Naive thymus-derived CD8-positive, alpha-beta T cell (primary cell): ENCODE measurements around the gene SLC19A1. TPM values are rescaled to one million over a fixed set of nuclear protein-coding genes. Genes with fewer than 3 reads are reported as not detected.
"Not testable (repeated sequence)": the region's sequence is repeated elsewhere in the genome, so short reads cannot be mapped to it uniquely, and the experiment has no call there.

Experiments used
- ATAC-seq, 2 donors: fragments of 150-1000 bp; cut with Tn5 transposase in 1 of 2; sonication (Bioruptor Pico), chemical (Tn5 transposase) in 1 of 2; 1 replicate in 1 of 2; 2 replicates in 1 of 2; pipeline ENCODE4 v1.10.0; 2021; ENCODE audit warnings: mild to moderate bottlenecking in 2 of 2, moderate library complexity in 2 of 2
- POLR2A ChIA-PET: fragments of 350-600 bp; sonication (Branson Sonifier 250); formaldehyde crosslinking; loops from one replicate; lab custom pipeline; 2021; ENCODE audit warnings: antibody characterized with exemption; lab: Charles Lee
- DNase-seq, 10 donors: peaks; one replicate each; pipeline versions ENCODE4 v3.0.0 to v3.0.0-alpha.2; 2020 to 2022
- H3K27ac Mint-ChIP-seq, 10 donors: one replicate each; pipeline ENCODE4 v1.8.0; 2020 to 2022; ENCODE audit warnings: mild to moderate bottlenecking in 10 of 10, mixed read lengths in 10 of 10, moderate library complexity in 4 of 10, inconsistent platforms in 1 of 10
- H3K27me3 Mint-ChIP-seq, 5 donors: one replicate each; pipeline ENCODE4 v1.8.0; 2021 to 2022; ENCODE audit warnings: mixed read lengths in 5 of 5
- H3K36me3 Mint-ChIP-seq, 3 donors: one replicate each; pipeline ENCODE4 v1.8.0; 2020 to 2022; ENCODE audit warnings: mixed read lengths in 3 of 3, mild to moderate bottlenecking in 2 of 3, inconsistent platforms in 1 of 3
- H3K4me1 Mint-ChIP-seq, 4 donors: one replicate each; pipeline ENCODE4 v1.8.0; 2021 to 2022; ENCODE audit warnings: mixed read lengths in 4 of 4
- H3K4me3 Mint-ChIP-seq, 10 donors: one replicate each; pipeline ENCODE4 v1.8.0; 2020 to 2022; ENCODE audit warnings: mild to moderate bottlenecking in 10 of 10, mixed read lengths in 10 of 10, moderate library complexity in 6 of 10, inconsistent platforms in 1 of 10
- H3K9me3 Mint-ChIP-seq, 9 donors: one replicate each; pipeline ENCODE4 v1.8.0; 2020 to 2022; ENCODE audit warnings: mixed read lengths in 9 of 9, mild to moderate bottlenecking in 3 of 9, inconsistent platforms in 1 of 9, moderate library complexity in 1 of 9
- polyA plus RNA-seq, 3 donors: library from polyadenylated mRNA; unstranded; fragments of 300-500 nt; fragmentation: Illumina TruSeq; gene quantifications; one replicate each; pipeline ENCODE4 v1.2.3, GENCODE V29; 2021
- total RNA-seq, 8 experiments: library from RNA in 2 of 8; stranded (reverse) in 2 of 8; gene quantifications; one replicate each; pipeline ENCODE4 v1.2.3 and lab custom pipeline; 2021 to 2026

SLC19A1 gene
- total and polyA plus RNA-seq, 5 experiments from 2014 or later: 4.6 to 14.4 (median 10.2) TPM

DNA sequence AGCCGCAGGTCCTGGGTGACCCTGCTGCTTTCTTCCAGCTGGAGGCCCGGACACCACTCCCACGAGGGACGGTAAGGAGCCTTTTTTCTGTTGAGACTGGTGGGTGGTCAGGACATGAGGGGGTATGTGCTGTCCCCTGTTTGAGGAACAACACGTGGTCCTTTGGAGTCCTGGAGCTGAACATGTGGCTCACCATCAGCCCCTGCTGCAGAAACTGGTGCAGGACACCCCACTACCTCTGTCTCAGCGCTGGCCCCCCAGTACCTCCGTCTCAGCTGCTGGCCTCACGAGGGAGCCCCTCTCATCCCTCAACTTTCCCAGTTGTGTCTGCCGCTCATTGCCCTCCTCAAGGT is 34.7 kb downstream of the SLC19A1 start:
- DNase-seq (peak in 1 of 10 donors; percentile 1), ATAC-seq (no peak)
- H3K4me3 Mint-ChIP-seq: no peak overlapping the region
- peak overlapping the region in 2 of 10 donors; percentile 29 to 75 for H3K27ac Mint-ChIP-seq
- no peaks in the 10 kb centered on the region for H3K4me1 Mint-ChIP-seq
- no peaks in the 10 kb centered on the region for H3K36me3 Mint-ChIP-seq
- H3K27me3 Mint-ChIP-seq: no peaks in the 10 kb centered on the region
- POLR2A ChIA-PET: no interaction called here
- peaks cover 0 to 2% (median 0%) of the 10 kb centered on the region in 9 donors for H3K9me3 Mint-ChIP-seq

GRCh38 chr21:45506836-45507522 is 35.3 kb downstream of the SLC19A1 start:
- no peak overlapping the region for H3K27ac Mint-ChIP-seq
- H3K9me3 Mint-ChIP-seq: peaks cover 0 to 2% (median 0%) of the 10 kb centered on the region in 9 donors
- H3K4me3 Mint-ChIP-seq: no peak overlapping the region
- DNase-seq: peak in 2 of 10 donors; percentile 2 to 53
- H3K36me3 Mint-ChIP-seq: no peaks in the 10 kb centered on the region
- POLR2A ChIA-PET: no interaction called here
- no peak for ATAC-seq
- no peaks in the 10 kb centered on the region for H3K4me1 Mint-ChIP-seq
- no peaks in the 10 kb centered on the region for H3K27me3 Mint-ChIP-seq

DNA sequence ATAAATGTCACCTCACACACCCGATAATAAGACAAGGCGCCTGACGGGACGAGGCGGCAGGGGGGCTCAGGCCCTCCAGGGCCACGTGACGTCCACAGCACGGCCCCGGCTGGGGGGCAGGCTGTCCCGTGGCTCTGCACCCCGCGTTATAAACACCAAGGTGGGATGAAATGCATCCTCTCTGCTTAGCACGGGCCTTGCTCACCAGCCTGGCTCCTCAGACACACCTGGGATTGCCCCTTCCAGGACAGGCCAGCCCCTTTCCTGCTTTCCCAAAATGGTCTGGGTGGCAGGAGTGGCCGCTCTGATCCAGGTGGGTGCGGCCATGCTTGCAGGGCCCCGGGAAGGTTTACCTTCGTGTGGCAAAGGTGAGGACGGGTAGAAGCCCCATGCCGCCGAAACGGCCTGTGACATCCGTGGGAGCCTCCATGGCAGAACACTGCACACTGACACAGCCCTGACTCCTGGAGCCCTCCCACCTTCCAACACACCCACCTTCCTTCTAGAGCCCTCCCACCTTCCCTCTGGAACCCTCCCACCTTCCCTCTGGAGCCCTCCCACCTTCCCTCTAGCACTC is 35.9 kb downstream of the SLC19A1 start:
- Mint-ChIP-seq H3K27ac (no peak overlapping the region), H3K4me3 (no peak overlapping the region), H3K9me3 (peaks cover 0 to 2% (median 0%) of the 10 kb centered on the region in 9 donors), H3K36me3 (no peaks in the 10 kb centered on the region), H3K4me1 (no peaks in the 10 kb centered on the region), H3K27me3 (no peaks in the 10 kb centered on the region)
- DNase-seq: peak in 1 of 10 donors; percentile 51
- ATAC-seq: no peak
- POLR2A ChIA-PET: no interaction called here

GRCh38 chr21:45505416-45506021 is 36.7 kb downstream of the SLC19A1 start:
- DNase-seq: peak in 2 of 10 donors; percentile 1 to 57
- H3K4me1 Mint-ChIP-seq: no peaks in the 10 kb centered on the region
- POLR2A ChIA-PET: no interaction called here
- no peak overlapping the region for H3K27ac Mint-ChIP-seq
- H3K36me3 Mint-ChIP-seq: no peaks in the 10 kb centered on the region
- peaks cover 0 to 2% (median 0%) of the 10 kb centered on the region in 9 donors for H3K9me3 Mint-ChIP-seq
- ATAC-seq: no peak
- H3K4me3 Mint-ChIP-seq: no peak overlapping the region
- H3K27me3 Mint-ChIP-seq: no peaks in the 10 kb centered on the region

- H3K27ac Mint-ChIP-seq: no peak overlapping the region
- no peak for ATAC-seq
- H3K9me3 Mint-ChIP-seq: peaks cover 0 to 2% (median 0%) of the 10 kb centered on the region in 9 donors
- H3K4me1 Mint-ChIP-seq: peaks cover 0 to 4% (median 3%) of the 10 kb centered on the region in 4 donors
- no peak overlapping the region for H3K4me3 Mint-ChIP-seq
- DNase-seq: peak in 2 of 10 donors; percentile 1 to 54
- POLR2A ChIA-PET: no interaction called here
- no peaks in the 10 kb centered on the region for H3K36me3 Mint-ChIP-seq
- H3K27me3 Mint-ChIP-seq: no peaks in the 10 kb centered on the region
Measured at GRCh38 chr21:45504516-45505415, 37.5 kb downstream of the SLC19A1 start.

- Mint-ChIP-seq H3K4me1 (peaks cover 0 to 10% (median 7%) of the 10 kb centered on the region in 4 donors), H3K27ac (no peak overlapping the region), H3K27me3 (no peaks in the 10 kb centered on the region), H3K36me3 (no peaks in the 10 kb centered on the region), H3K9me3 (peaks cover 0 to 2% (median 0%) of the 10 kb centered on the region in 9 donors), H3K4me3 (no peak overlapping the region)
- ATAC-seq (no peak), DNase-seq (peak in 1 of 10 donors; percentile 52)
- POLR2A ChIA-PET: no interaction called here
Measured at GRCh38 chr21:45504021-45504515, 38.2 kb downstream of the SLC19A1 start.

GRCh38 chr21:45503226-45503625 is 39.0 kb downstream of the SLC19A1 start:
- H3K36me3 Mint-ChIP-seq, H3K27ac Mint-ChIP-seq, H3K4me3 Mint-ChIP-seq, ATAC-seq, POLR2A ChIA-PET, H3K9me3 Mint-ChIP-seq, DNase-seq, H3K27me3 Mint-ChIP-seq: not testable (repeated sequence)
- peaks cover 0 to 15% (median 10%) of the 10 kb centered on the region in 4 donors for H3K4me1 Mint-ChIP-seq

- peak overlapping the region in 2 of 10 donors; percentile 41 to 43 for H3K27ac Mint-ChIP-seq
- POLR2A ChIA-PET: no interaction called here
- no peaks in the 10 kb centered on the region for H3K27me3 Mint-ChIP-seq
- DNase-seq: peak in 1 of 10 donors; percentile 48
- no peak for ATAC-seq
- H3K9me3 Mint-ChIP-seq: peaks cover 0 to 2% (median 0%) of the 10 kb centered on the region in 9 donors
- H3K4me1 Mint-ChIP-seq: peaks cover 0 to 15% (median 10%) of the 10 kb centered on the region in 4 donors
- H3K4me3 Mint-ChIP-seq: no peak overlapping the region
- H3K36me3 Mint-ChIP-seq: peaks cover 0 to 5% (median 2%) of the 10 kb centered on the region in 3 donors
Measured at GRCh38 chr21:45502600-45502999, 39.6 kb downstream of the SLC19A1 start.

GRCh38 chr21:45502006-45502345 is 40.3 kb downstream of the SLC19A1 start:
- ATAC-seq: no peak
- peaks cover 0 to 15% (median 10%) of the 10 kb centered on the region in 4 donors for H3K4me1 Mint-ChIP-seq
- H3K27me3 Mint-ChIP-seq: no peaks in the 10 kb centered on the region
- no peak overlapping the region for H3K27ac Mint-ChIP-seq
- H3K9me3 Mint-ChIP-seq: peaks cover 0 to 2% (median 0%) of the 10 kb centered on the region in 9 donors
- DNase-seq: peak in 1 of 10 donors; percentile 60
- POLR2A ChIA-PET: no interaction called here
- H3K4me3 Mint-ChIP-seq: no peak overlapping the region
- H3K36me3 Mint-ChIP-seq: peaks cover 0 to 5% (median 2%) of the 10 kb centered on the region in 3 donors

DNA sequence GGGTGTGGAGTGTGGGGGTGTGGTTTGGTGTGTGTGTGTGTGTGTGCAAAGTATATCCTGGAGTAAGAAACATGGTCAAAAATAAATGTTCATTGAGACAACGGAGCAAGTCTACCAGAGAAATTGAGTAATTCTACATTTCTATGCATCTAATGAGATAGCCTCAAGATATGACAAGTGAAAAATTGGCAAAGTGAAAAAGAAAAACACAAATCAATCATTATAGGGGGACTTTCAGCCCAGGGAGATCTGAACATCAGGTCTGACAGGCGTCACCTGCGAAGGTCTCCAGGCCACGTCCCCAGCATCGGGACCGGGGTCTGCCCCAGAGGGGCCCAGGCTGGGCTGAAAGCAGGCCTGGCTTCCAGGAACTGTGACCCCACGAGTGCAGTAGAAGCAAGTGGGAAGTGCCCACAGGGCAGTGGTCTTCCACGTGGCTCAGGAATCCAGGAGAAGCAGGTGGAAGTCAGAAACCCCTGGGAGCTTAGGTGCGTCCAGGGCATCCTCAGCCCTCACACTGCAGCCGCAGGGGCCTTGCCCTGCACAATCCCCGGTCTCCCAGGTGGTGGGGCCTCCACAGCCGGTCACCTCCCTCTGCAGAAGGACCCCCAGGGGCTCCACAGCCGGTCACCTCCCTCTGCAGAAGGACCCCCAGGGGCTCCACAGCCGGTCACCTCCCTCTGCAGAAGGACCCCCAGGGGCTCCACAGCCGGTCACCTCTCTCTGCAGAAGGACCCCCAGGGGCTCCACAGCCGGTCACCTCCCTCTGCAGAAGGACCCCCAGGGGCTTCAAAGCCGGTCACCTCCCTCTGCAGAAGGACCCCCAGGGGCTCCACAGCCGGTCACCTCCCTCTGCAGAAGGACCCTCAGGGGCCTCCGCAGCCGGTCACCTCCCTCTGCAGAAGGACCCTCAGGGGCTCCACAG is 40.9 kb downstream of the SLC19A1 start:
- H3K4me3 Mint-ChIP-seq, H3K36me3 Mint-ChIP-seq, POLR2A ChIA-PET, H3K27me3 Mint-ChIP-seq, H3K9me3 Mint-ChIP-seq: not testable (repeated sequence)
- ATAC-seq (peak in 1 of 2 donors; percentile 28), DNase-seq (peak in 2 of 10 donors; percentile 14 to 23)
- H3K27ac Mint-ChIP-seq: peak overlapping the region in 4 of 10 donors; percentile 32 to 88 (median 46)
- peaks cover 0 to 15% (median 10%) of the 10 kb centered on the region in 4 donors for H3K4me1 Mint-ChIP-seq

- Mint-ChIP-seq H3K4me1 (peaks cover 0 to 15% (median 10%) of the 10 kb centered on the region in 4 donors), H3K27me3 (no peaks in the 10 kb centered on the region), H3K36me3 (peaks cover 0 to 5% (median 2%) of the 10 kb centered on the region in 3 donors), H3K27ac (peak overlapping the region in 6 of 10 donors; percentile 0 to 81 (median 34)), H3K4me3 (no peak overlapping the region), H3K9me3 (peaks cover 0 to 2% (median 0%) of the 10 kb centered on the region in 9 donors)
- peak in 1 of 10 donors; percentile 24 for DNase-seq
- ATAC-seq: no peak
- POLR2A ChIA-PET: no interaction called here
Measured at GRCh38 chr21:45499970-45500577, 42.2 kb downstream of the SLC19A1 start.
